Measurements from ENCODE around the gene SBF2.

DNA sequence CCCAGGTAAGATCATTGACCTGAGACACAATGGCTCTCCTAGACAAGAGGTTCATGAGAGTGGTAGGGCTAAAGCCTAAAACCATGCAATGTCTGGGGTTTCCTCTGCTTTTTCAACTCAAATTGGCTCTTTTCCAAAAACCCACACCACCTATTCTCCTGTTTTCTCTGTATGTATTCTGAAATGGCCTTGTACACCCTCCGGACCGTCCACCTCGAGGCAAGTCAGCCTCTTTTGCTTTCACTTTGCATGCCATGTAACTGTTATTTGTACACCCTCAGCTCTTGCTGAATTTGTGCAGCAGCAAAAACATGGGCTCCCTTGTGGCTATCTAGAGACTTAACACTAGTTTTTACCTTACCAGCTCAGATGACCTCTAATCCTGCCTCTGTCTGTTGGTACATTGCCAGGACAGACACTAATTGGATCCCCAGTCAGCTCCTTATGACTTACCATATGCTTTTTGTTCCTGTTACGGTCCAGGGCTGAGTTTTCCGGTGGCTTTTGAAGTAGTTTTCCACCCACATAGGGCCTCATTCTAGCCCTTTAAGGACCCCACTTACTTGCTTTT lies 288.0 kb downstream of the SBF2 start:
- TF ChIP-seq, protein P1, sequence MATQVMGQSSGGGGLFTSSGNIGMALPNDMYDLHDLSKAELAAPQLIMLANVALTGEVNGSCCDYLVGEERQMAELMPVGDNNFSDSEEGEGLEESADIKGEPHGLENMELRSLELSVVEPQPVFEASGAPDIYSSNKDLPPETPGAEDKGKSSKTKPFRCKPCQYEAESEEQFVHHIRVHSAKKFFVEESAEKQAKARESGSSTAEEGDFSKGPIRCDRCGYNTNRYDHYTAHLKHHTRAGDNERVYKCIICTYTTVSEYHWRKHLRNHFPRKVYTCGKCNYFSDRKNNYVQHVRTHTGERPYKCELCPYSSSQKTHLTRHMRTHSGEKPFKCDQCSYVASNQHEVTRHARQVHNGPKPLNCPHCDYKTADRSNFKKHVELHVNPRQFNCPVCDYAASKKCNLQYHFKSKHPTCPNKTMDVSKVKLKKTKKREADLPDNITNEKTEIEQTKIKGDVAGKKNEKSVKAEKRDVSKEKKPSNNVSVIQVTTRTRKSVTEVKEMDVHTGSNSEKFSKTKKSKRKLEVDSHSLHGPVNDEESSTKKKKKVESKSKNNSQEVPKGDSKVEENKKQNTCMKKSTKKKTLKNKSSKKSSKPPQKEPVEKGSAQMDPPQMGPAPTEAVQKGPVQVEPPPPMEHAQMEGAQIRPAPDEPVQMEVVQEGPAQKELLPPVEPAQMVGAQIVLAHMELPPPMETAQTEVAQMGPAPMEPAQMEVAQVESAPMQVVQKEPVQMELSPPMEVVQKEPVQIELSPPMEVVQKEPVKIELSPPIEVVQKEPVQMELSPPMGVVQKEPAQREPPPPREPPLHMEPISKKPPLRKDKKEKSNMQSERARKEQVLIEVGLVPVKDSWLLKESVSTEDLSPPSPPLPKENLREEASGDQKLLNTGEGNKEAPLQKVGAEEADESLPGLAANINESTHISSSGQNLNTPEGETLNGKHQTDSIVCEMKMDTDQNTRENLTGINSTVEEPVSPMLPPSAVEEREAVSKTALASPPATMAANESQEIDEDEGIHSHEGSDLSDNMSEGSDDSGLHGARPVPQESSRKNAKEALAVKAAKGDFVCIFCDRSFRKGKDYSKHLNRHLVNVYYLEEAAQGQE (IDR thresholded peaks at IDR 0.05; ENCODE audit: insufficient read depth in 1 of 2, low read depth in 2 of 2, low read length in 2 of 2) = no peak
- TF ChIP-seq POLR2AphosphoS5 (IDR thresholded peaks at IDR 0.05; ENCODE audit: low read depth, low read length) = no peak
- TF ChIP-seq SIN3A (IDR thresholded peaks at IDR 0.05; ENCODE audit: borderline replicate concordance, insufficient read depth, low read length) = no peak
- no peak for TF ChIP-seq TAF1 (IDR thresholded peaks at IDR 0.05; ENCODE audit: borderline replicate concordance, insufficient read depth, low read length)
- no peak for TF ChIP-seq FOXP2 (optimal IDR thresholded peaks at IDR 0.05; ENCODE audit: borderline replicate concordance, extremely low read depth, extremely low read length, insufficient read depth)

All from PFSK-1 (cell line).